HepG2 (cell line): Measurements from ENCODE around the gene USP5. TPM values are rescaled to one million over a fixed set of nuclear protein-coding genes. Genes with fewer than 3 reads are reported as not detected.
A peak's percentile ranks its signal among the peaks of the same experiment; 100 is the strongest.

Source experiments
- ATF7 ChIP-seq, 2 experiments: fragments of 450-650 bp in 1 of 2; sonication (generic) in 1 of 2; formaldehyde crosslinking in 1 of 2; IDR thresholded peaks; 2 replicates each; pipeline versions ENCODE4 v1.4.0 to v1.6.1; 2016 to 2020; ENCODE audit warnings: antibody characterized with exemption in 1 of 2, mild to moderate bottlenecking in 1 of 2, missing genetic modification reagents in 1 of 2
- CHD4 ChIP-seq: fragments of 200-600 bp; sonication (generic); IDR thresholded peaks from 2 replicates; pipeline ENCODE4 v1.7.0; 2017; ENCODE audit warnings: mild to moderate bottlenecking, low read length, borderline replicate concordance
- DRAP1 ChIP-seq: IDR thresholded peaks from 2 replicates; pipeline ENCODE4 v1.6.1; 2016; ENCODE audit warnings: missing genetic modification reagents, missing compliant biosample characterization
- GABPA ChIP-seq, 2 experiments: IDR thresholded peaks; 2 replicates each; pipeline ENCODE4 v1.6.1; 2011 to 2016; ENCODE audit warnings: low read depth in 2 of 2, low read length in 1 of 2, missing biosample characterization in 1 of 2, missing genetic modification characterization in 1 of 2
- NONO ChIP-seq, 2 experiments: fragments of 450-650 bp in 1 of 2; sonication (generic) in 1 of 2; formaldehyde crosslinking in 1 of 2; IDR thresholded peaks in 1 of 2; conservative IDR thresholded peaks in 1 of 2; 2 replicates each; pipeline versions ENCODE4 v1.6.1 to v1.8.0; 2017 to 2022; ENCODE audit warnings: mild to moderate bottlenecking in 1 of 2, missing genetic modification reagents in 1 of 2, moderate library complexity in 1 of 2
- NR3C1 ChIP-seq: sonication (generic); formaldehyde crosslinking; IDR thresholded peaks from 2 replicates; pipeline ENCODE4 v1.4.0; 2020; ENCODE audit warnings: missing genetic modification reagents
- RFXAP ChIP-seq: sonication (generic); formaldehyde crosslinking; IDR thresholded peaks from 2 replicates; pipeline ENCODE4 v1.4.0; 2020; ENCODE audit warnings: missing genetic modification reagents, borderline replicate concordance
- SRY ChIP-seq: sonication (generic); formaldehyde crosslinking; IDR thresholded peaks from 2 replicates; pipeline ENCODE4 v1.8.0; 2022; ENCODE audit warnings: mild to moderate bottlenecking, missing genetic modification reagents
- TCF12 ChIP-seq, 2 experiments: fragments of 450-650 bp in 1 of 2; sonication (generic) in 1 of 2; formaldehyde crosslinking in 1 of 2; IDR thresholded peaks; 2 replicates each; pipeline versions ENCODE4 v1.6.1 to v1.8.0; 2017 to 2022; ENCODE audit warnings: antibody characterized with exemption in 1 of 2, mild to moderate bottlenecking in 1 of 2, missing genetic modification reagents in 1 of 2, moderate library complexity in 1 of 2
- TSC22D2 ChIP-seq: sonication (generic); formaldehyde crosslinking; IDR thresholded peaks from 2 replicates; pipeline ENCODE4 v1.5.1; 2020; ENCODE audit warnings: missing genetic modification reagents, mild to moderate bottlenecking, borderline replicate concordance
- ZBTB46 ChIP-seq: sonication (generic); formaldehyde crosslinking; IDR thresholded peaks from 2 replicates; pipeline ENCODE4 v1.4.0; 2020; ENCODE audit warnings: mild to moderate bottlenecking, missing genetic modification reagents, borderline replicate concordance
- ZNF281 ChIP-seq: sonication (generic); formaldehyde crosslinking; IDR thresholded peaks from 2 replicates; pipeline ENCODE4 v1.4.0; 2020; ENCODE audit warnings: missing genetic modification reagents, borderline replicate concordance
- ZNF44 ChIP-seq: sonication (generic); formaldehyde crosslinking; IDR thresholded peaks from 2 replicates; pipeline ENCODE4 v1.5.1; 2020; ENCODE audit warnings: mild to moderate bottlenecking, missing genetic modification reagents
- ZNF605 ChIP-seq: sonication (generic); formaldehyde crosslinking; IDR thresholded peaks from 2 replicates; pipeline ENCODE4 v1.8.0; 2022; ENCODE audit warnings: mild to moderate bottlenecking, missing genetic modification reagents
- polyA plus RNA-seq, 8 experiments: library from polyadenylated mRNA; depleted of rRNA in 3 of 8; stranded (reverse) in 7 of 8; unstranded in 1 of 8; fragments of >200 nt; fragmentation: Illumina TruSeq in 4 of 8; extraction: Trizol in 4 of 8; gene quantifications; 2 replicates each; pipeline versions ENCODE4 v1.2.1 to v1.2.3, GENCODE V29; 2011 to 2016; ENCODE audit warnings: low read depth in 4 of 8, missing spikeins in 1 of 8, mixed read lengths in 1 of 8; ENCODE audit not compliant: insufficient read depth in 1 of 8
- total RNA-seq, 5 experiments: library from RNA; depleted of rRNA; stranded (reverse); fragments of >200 nt; fragmentation: Illumina TruSeq; extraction: Trizol; gene quantifications; 2 replicates each; pipeline ENCODE4 v1.2.3, GENCODE V29; 2016; ENCODE audit warnings: low read depth in 1 of 5
- TF ChIP-seq, protein P1 (sequence below): sonication (generic); formaldehyde crosslinking; IDR thresholded peaks from 2 replicates; pipeline ENCODE4 v1.4.0; 2020; ENCODE audit warnings: missing genetic modification reagents
- TF ChIP-seq, protein P2 (sequence below): sonication (generic); formaldehyde crosslinking; IDR thresholded peaks from 2 replicates; pipeline ENCODE4 v1.8.1; 2023; ENCODE audit warnings: mild to moderate bottlenecking, missing genetic modification reagents, borderline replicate concordance

Gene USP5
- total and polyA plus RNA-seq, 2 of the 13 experiments (the other 11 are each of a cell fraction or from before 2014, with no cell fraction given) = 39.6 to 56.0 TPM

- TF ChIP-seq, protein P1, sequence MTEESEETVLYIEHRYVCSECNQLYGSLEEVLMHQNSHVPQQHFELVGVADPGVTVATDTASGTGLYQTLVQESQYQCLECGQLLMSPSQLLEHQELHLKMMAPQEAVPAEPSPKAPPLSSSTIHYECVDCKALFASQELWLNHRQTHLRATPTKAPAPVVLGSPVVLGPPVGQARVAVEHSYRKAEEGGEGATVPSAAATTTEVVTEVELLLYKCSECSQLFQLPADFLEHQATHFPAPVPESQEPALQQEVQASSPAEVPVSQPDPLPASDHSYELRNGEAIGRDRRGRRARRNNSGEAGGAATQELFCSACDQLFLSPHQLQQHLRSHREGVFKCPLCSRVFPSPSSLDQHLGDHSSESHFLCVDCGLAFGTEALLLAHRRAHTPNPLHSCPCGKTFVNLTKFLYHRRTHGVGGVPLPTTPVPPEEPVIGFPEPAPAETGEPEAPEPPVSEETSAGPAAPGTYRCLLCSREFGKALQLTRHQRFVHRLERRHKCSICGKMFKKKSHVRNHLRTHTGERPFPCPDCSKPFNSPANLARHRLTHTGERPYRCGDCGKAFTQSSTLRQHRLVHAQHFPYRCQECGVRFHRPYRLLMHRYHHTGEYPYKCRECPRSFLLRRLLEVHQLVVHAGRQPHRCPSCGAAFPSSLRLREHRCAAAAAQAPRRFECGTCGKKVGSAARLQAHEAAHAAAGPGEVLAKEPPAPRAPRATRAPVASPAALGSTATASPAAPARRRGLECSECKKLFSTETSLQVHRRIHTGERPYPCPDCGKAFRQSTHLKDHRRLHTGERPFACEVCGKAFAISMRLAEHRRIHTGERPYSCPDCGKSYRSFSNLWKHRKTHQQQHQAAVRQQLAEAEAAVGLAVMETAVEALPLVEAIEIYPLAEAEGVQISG (CRISPR knock-in tag) = peak; percentile 73; the same call in 1 of the 2 replicates
- TF ChIP-seq ZNF44 (CRISPR knock-in tag) (no peak), SRY (no peak), RFXAP (CRISPR knock-in tag) (no peak), DRAP1 (peak; percentile 73; the same call in 1 of the 2 replicates), TCF12 (IDR thresholded peaks at IDR 0.05) (no peak), TCF12 (CRISPR knock-in tag; IDR thresholded peaks at IDR 0.05) (no peak), ATF7 (IDR thresholded peaks at IDR 0.05) (no peak), ATF7 (CRISPR knock-in tag; IDR thresholded peaks at IDR 0.05) (no peak), NR3C1 (no peak), ZNF605 (CRISPR knock-in tag) (peak; percentile 49; the same call in 1 of the 2 replicates), ZNF281 (CRISPR knock-in tag) (no peak), NONO (IDR thresholded peaks at IDR 0.05) (no peak), NONO (CRISPR knock-in tag; conservative IDR thresholded peaks at IDR 0.05) (peak; percentile 89), TSC22D2 (CRISPR knock-in tag) (no peak), ZBTB46 (CRISPR knock-in tag) (no peak), CHD4 (no peak), GABPA (IDR thresholded peaks at IDR 0.05; ENCODE audit: low read depth, low read length) (no peak), GABPA (CRISPR knock-in tag; IDR thresholded peaks at IDR 0.05; ENCODE audit: low read depth) (peak; percentile 61)
- TF ChIP-seq, protein P2, sequence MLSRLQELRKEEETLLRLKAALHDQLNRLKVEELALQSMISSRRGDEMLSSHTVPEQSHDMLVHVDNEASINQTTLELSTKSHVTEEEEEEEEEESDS (CRISPR knock-in tag) = no peak
Observed at GRCh38 chr12:6873094-6874014, 21.4 kb downstream of the USP5 start, which contains the start of gene SPSB2 (continued).
